Measurements from ENCODE around the gene PKN3. TPM values are rescaled to one million over a fixed set of nuclear protein-coding genes. Genes with fewer than 3 reads are reported as not detected.
A peak's percentile ranks its signal among the peaks of the same experiment; 100 is the strongest.

PKN3 gene
- total RNA-seq, 1 donor from 2014 or later = 5.9 TPM

- no peaks in the 10 kb centered on the region for H3K27me3 Mint-ChIP-seq (ENCODE audit: low read depth)
- H3K4me1 Mint-ChIP-seq = peaks cover 11% of the 10 kb centered on the region
- no peak overlapping the region for H3K27ac Mint-ChIP-seq
- no peak overlapping the region for H3K4me3 Mint-ChIP-seq
- no peaks in the 10 kb centered on the region for H3K36me3 Mint-ChIP-seq
- H3K9me3 Mint-ChIP-seq = no peaks in the 10 kb centered on the region
- no peak for TF ChIP-seq CTCF (IDR thresholded peaks at IDR 0.05; ENCODE audit: unreplicated experiment)
- no peak for DNase-seq (ENCODE audit: low spot score in 2 of 2, unreplicated experiment in 2 of 2)
Measured at GRCh38 chr9:128729302-128729701, 27.0 kb downstream of the PKN3 start.

GRCh38 chr9:128729766-128730517, 27.6 kb downstream of the PKN3 start:
- H3K4me1 Mint-ChIP-seq = peaks cover 6% of the 10 kb centered on the region
- no peaks in the 10 kb centered on the region for H3K9me3 Mint-ChIP-seq
- no peak overlapping the region for H3K4me3 Mint-ChIP-seq
- H3K27ac Mint-ChIP-seq = no peak overlapping the region
- no peaks in the 10 kb centered on the region for H3K27me3 Mint-ChIP-seq (ENCODE audit: low read depth)
- no peak for DNase-seq (ENCODE audit: low spot score in 2 of 2, unreplicated experiment in 2 of 2)
- no peak for TF ChIP-seq CTCF (IDR thresholded peaks at IDR 0.05; ENCODE audit: unreplicated experiment)
- H3K36me3 Mint-ChIP-seq = peaks cover 3% of the 10 kb centered on the region

- TF ChIP-seq CTCF (IDR thresholded peaks at IDR 0.05; ENCODE audit: unreplicated experiment) = no peak
- Mint-ChIP-seq H3K4me3 (no peak overlapping the region), H3K27ac (no peak overlapping the region), H3K4me1 (peaks cover 4% of the 10 kb centered on the region), H3K9me3 (no peaks in the 10 kb centered on the region), H3K27me3 (ENCODE audit: low read depth) (no peaks in the 10 kb centered on the region), H3K36me3 (peaks cover 7% of the 10 kb centered on the region)
- no peak for DNase-seq (ENCODE audit: low spot score in 2 of 2, unreplicated experiment in 2 of 2)
Measured at GRCh38 chr9:128731093-128731492, 28.8 kb downstream of the PKN3 start.

DNA sequence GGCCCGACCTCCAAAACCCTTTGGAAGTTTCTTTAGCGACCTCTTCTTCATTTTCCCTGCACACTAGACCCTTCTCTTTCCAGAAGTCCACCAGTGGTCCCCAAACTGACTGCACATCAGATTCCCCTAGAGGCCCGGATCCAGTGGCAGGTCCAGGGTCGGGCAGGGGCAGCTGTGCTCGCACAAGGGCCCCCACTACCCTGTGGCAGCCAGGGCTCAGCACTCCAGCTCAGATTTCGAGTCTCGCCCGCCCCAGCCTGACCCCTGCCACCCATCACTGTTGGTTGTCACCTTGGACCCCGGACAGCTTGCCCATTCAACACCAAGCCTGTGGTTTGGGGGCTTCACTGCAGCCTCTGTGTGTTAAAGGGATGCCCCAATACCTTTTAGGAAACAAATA, 29.4 kb downstream of the PKN3 start:
- no peak for DNase-seq (ENCODE audit: low spot score in 2 of 2, unreplicated experiment in 2 of 2)
- H3K27me3 Mint-ChIP-seq (ENCODE audit: low read depth) = no peaks in the 10 kb centered on the region
- TF ChIP-seq CTCF (IDR thresholded peaks at IDR 0.05; ENCODE audit: unreplicated experiment) = no peak
- peaks cover 4% of the 10 kb centered on the region for H3K4me1 Mint-ChIP-seq
- H3K27ac Mint-ChIP-seq = no peak overlapping the region
- H3K9me3 Mint-ChIP-seq = no peaks in the 10 kb centered on the region
- peaks cover 7% of the 10 kb centered on the region for H3K36me3 Mint-ChIP-seq
- H3K4me3 Mint-ChIP-seq = no peak overlapping the region

GRCh38 chr9:128732576-128732975, 30.3 kb downstream of the PKN3 start:
- TF ChIP-seq CTCF (IDR thresholded peaks at IDR 0.05; ENCODE audit: unreplicated experiment) = no peak
- Mint-ChIP-seq H3K36me3 (peaks cover 12% of the 10 kb centered on the region), H3K27me3 (ENCODE audit: low read depth) (no peaks in the 10 kb centered on the region), H3K9me3 (no peaks in the 10 kb centered on the region), H3K4me1 (peaks cover 4% of the 10 kb centered on the region), H3K27ac (peak overlapping the region; percentile 94), H3K4me3 (no peak overlapping the region)
- DNase-seq (ENCODE audit: low spot score in 2 of 2, unreplicated experiment in 2 of 2) = no peak

Measured in mesothelial cell of epicardium (in vitro differentiated cells).